Karpas-422 (cell line): ENCODE measurements around the gene TCP11L2. TPM values are rescaled to one million over a fixed set of nuclear protein-coding genes. Genes with fewer than 3 reads are reported as not detected.

Source experiments
- DNase-seq: peaks from one replicate; pipeline ENCODE4 v3.0.0-alpha.2; 2015
- H2AFZ ChIP-seq: fragments of 200-600 bp; sonication (generic); 2 replicates; pipeline ENCODE4 v1.6.1; 2014; ENCODE audit warnings: antibody characterized with exemption, low read length, mixed read lengths
- H3K27ac ChIP-seq: fragments of 200-600 bp; sonication (generic); 2 replicates; pipeline ENCODE4 v1.5.1; 2014; ENCODE audit warnings: mild to moderate bottlenecking, low read length, moderate library complexity
- H3K27me3 ChIP-seq: fragments of 200-600 bp; sonication (generic); 2 replicates; pipeline ENCODE4 v1.6.1; 2014; ENCODE audit warnings: low read length, mixed read lengths
- H3K36me3 ChIP-seq: fragments of 200-600 bp; sonication (generic); 2 replicates; pipeline ENCODE4 v1.6.1; 2014; ENCODE audit warnings: low read length, mixed read lengths; ENCODE audit not compliant: insufficient read depth
- H3K4me1 ChIP-seq: fragments of 200-600 bp; sonication (generic); 2 replicates; pipeline ENCODE4 v1.6.1; 2014; ENCODE audit warnings: mild to moderate bottlenecking, low read length, mixed read lengths
- H3K4me2 ChIP-seq: fragments of 200-600 bp; sonication (generic); 2 replicates; pipeline ENCODE4 v1.6.1; 2014; ENCODE audit warnings: low read length, low read depth, mild to moderate bottlenecking; ENCODE audit not compliant: poor library complexity, severe bottlenecking
- H3K4me3 ChIP-seq: fragments of 200-600 bp; sonication (generic); 2 replicates; pipeline ENCODE4 v1.5.1; 2014; ENCODE audit warnings: mild to moderate bottlenecking, antibody characterized with exemption, low read length, mixed read lengths
- H3K79me2 ChIP-seq: fragments of 200-600 bp; sonication (generic); 2 replicates; pipeline ENCODE4 v1.6.1; 2014; ENCODE audit warnings: mild to moderate bottlenecking, low read length, mixed read lengths
- H3K9ac ChIP-seq: fragments of 200-600 bp; sonication (generic); 2 replicates; pipeline ENCODE4 v1.6.0; 2014; ENCODE audit warnings: low read length
- H3K9me2 ChIP-seq: fragments of 200-600 bp; sonication (generic), shearing (Covaris generic); replicated peaks from 2 replicates; pipeline ENCODE4 v1.6.0; 2014; ENCODE audit warnings: mild to moderate bottlenecking, low read length, moderate library complexity; ENCODE audit not compliant: insufficient read depth
- H3K9me3 ChIP-seq: fragments of 300-700, 200-600 bp; sonication (generic); 2 replicates; pipeline ENCODE4 v1.6.1; 2014; ENCODE audit warnings: low read length, mixed read lengths
- H4K20me1 ChIP-seq: fragments of 200-600 bp; sonication (generic); 2 replicates; pipeline ENCODE4 v1.6.1; 2014; ENCODE audit warnings: mild to moderate bottlenecking, antibody characterized with exemption, low read length, low read depth; ENCODE audit not compliant: insufficient read depth
- total RNA-seq: library from RNA; depleted of rRNA; stranded (reverse); fragments of >200 nt; shearing (Covaris generic); gene quantifications from 2 replicates; pipeline ENCODE4 v1.2.3, GENCODE V29; 2014; ENCODE audit warnings: low replicate concordance

Gene TCP11L2
- total RNA-seq, 1 experiment from 2014 or later: 55.9 TPM

DNA sequence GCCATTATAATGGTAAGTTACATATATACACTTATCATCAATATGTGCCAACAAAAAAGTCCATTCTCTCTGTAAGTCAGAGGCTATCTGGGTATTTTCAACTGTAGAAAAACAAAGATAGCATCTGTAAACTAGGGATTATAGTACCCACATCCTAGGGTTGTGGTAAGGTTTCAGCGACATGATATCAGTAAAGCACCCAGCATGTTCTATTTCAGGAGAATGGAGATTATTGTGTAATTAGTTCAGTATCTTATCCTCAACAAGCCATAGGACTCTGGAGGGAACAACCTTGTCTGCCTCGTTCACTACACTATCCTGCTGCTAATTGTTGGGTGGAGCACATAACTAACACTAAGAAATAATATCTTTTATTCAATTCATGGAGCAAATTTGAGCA, 35.0 kb upstream of the TCP11L2 start:
- Histone ChIP-seq H3K27ac (no peak overlapping the region), H3K4me1 (no peaks in the 10 kb centered on the region), H3K9me3 (no peaks in the 10 kb centered on the region), H3K79me2 (no peaks in the 10 kb centered on the region), H3K36me3 (no peaks in the 10 kb centered on the region), H3K9ac (no peak overlapping the region), H3K27me3 (no peaks in the 10 kb centered on the region), H4K20me1 (no peaks in the 10 kb centered on the region), H3K9me2 (no peaks in the 10 kb centered on the region), H3K4me2 (no peak overlapping the region), H3K4me3 (no peak overlapping the region), H2AFZ (no peak overlapping the region)
- DNase-seq: no peak

DNA sequence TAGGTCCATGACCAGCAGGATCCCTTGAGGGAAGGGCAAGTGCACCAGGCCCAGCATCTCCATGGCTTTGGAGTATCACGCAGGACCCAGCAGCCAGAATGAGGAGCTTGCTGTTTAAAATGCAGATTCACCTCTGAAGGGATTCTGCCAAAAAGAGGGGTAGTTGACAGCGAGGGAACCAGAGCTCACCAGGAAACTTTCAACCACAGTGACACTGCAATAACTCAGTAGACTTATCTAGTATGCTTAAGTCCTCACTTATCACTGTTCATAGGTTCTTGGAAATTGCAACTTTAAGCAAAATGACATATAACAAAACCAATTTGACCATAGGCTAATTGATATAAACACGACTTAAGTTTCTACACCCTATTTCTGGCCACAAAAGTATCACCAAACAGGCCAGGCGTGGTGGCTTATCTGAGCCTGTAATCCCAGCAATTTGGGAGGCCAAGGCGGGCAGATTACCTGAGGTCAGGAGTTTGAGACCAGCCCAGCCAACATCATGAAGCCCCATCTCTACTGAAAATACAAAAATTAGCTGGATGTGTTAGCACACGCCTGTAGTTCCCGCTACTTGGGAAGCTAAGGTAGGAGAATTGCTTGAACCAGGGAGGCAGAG, 33.3 kb upstream of the TCP11L2 start:
- H4K20me1 ChIP-seq: no peaks in the 10 kb centered on the region
- DNase-seq: no peak
- no peak overlapping the region for H2AFZ ChIP-seq
- no peaks in the 10 kb centered on the region for H3K9me2 ChIP-seq
- no peak overlapping the region for H3K9ac ChIP-seq
- H3K4me3 ChIP-seq: no peak overlapping the region
- H3K4me2 ChIP-seq: no peak overlapping the region
- no peaks in the 10 kb centered on the region for H3K4me1 ChIP-seq
- H3K79me2 ChIP-seq: no peaks in the 10 kb centered on the region
- no peaks in the 10 kb centered on the region for H3K36me3 ChIP-seq
- no peaks in the 10 kb centered on the region for H3K9me3 ChIP-seq
- H3K27ac ChIP-seq: no peak overlapping the region
- H3K27me3 ChIP-seq: no peaks in the 10 kb centered on the region

DNA sequence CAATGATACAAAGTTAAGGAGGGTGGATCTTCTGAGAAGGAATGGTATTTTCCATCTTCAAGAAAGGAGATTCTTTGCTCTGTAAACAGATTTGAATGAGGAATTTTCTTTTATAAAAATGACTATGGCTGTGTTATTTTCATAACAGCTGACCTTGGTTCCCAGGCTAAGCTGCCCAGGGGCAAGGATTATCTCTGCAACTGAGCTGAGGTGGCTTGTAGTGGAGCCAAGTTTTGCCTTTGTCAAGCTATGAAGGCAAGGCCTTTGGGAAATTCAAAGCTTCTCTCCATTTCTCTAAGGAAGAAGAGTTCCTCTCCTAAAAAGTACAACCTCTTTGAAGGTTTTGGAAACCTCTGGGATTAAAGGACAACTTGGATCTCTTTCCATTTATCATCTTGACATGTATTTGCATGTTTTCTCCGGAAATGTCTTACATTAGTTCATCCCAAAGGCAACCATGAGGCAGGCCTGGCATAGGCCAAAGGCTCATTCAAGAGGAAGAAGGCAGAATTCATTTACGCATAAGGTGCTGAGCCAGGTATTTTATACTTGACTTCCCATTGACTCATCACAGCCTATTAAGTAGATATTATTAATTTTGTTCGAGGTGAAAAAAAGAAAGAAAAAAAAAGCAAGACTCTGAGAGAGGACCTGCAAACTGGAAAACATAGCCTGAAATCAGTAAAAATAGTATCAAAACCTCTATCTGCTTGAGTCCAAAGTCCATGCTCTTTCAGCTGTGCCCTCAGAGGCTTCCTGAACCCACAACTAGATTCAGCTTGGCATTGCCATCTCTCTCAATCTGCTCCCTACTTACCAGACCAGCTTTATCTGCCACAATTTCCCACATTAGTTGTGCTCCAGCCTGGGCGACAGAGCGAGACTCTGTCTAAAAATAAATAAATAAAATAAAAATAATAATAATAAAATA, 30.7 kb upstream of the TCP11L2 start:
- DNase-seq: no peak
- no peaks in the 10 kb centered on the region for H3K4me1 ChIP-seq

DNA sequence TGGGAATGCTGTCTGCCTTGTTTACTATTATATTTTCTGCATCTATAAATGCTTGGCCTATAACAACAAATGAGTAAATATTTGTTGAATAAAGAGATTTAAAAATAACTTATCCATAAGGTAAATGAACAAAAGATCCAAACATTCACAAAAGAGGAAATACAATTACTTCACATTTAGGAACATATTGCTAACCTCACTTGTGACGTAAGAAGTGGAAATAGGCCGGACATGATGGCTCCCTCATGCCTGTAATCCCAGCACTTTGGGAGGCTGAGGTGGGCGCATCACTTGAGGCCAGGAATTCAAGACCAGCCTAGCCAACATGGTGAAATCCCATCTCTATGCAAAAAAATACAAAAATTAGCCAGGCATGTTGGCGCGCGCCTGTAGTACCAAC, 29.0 kb upstream of the TCP11L2 start:
- DNase-seq: no peak
- Histone ChIP-seq H3K4me2 (no peak overlapping the region), H2AFZ (no peak overlapping the region), H3K9me2 (no peaks in the 10 kb centered on the region), H3K4me3 (no peak overlapping the region), H3K36me3 (no peaks in the 10 kb centered on the region), H3K27me3 (no peaks in the 10 kb centered on the region), H3K4me1 (no peaks in the 10 kb centered on the region), H3K79me2 (no peaks in the 10 kb centered on the region), H4K20me1 (no peaks in the 10 kb centered on the region), H3K27ac (no peak overlapping the region), H3K9me3 (no peaks in the 10 kb centered on the region), H3K9ac (no peak overlapping the region)

More for the DNA sequence above, 30.7 kb upstream of the TCP11L2 start:
- H3K4me3 ChIP-seq: no peak overlapping the region
- no peaks in the 10 kb centered on the region for H3K9me3 ChIP-seq
- no peak overlapping the region for H3K4me2 ChIP-seq
- no peaks in the 10 kb centered on the region for H4K20me1 ChIP-seq
- H3K9me2 ChIP-seq: no peaks in the 10 kb centered on the region
- H2AFZ ChIP-seq: no peak overlapping the region
- no peak overlapping the region for H3K27ac ChIP-seq
- no peak overlapping the region for H3K9ac ChIP-seq
- no peaks in the 10 kb centered on the region for H3K79me2 ChIP-seq
- H3K36me3 ChIP-seq: no peaks in the 10 kb centered on the region
- no peaks in the 10 kb centered on the region for H3K27me3 ChIP-seq

DNA sequence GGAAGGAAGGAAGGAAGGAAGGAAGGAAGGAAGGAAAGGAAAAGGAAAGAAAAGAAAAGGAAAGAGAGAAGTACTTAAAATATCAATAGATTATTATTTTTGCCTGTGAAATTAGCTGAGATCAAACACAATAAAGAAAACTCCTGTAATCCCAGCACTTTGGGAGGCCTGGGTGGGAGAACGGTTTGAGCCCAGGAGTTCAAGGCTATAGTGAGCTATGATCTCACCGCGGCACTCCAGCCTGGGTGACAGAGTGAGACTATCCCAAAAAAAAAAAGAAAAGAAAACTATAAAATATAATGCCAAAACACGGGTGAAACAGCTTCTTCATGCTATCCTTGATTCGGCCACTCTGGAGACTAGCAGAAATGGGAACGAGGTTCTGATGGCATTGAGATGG, 28.5 kb upstream of the TCP11L2 start:
- no peak for DNase-seq
- Histone ChIP-seq H3K4me1 (no peaks in the 10 kb centered on the region), H3K4me2 (no peak overlapping the region), H3K79me2 (no peaks in the 10 kb centered on the region), H3K27ac (no peak overlapping the region), H3K9me2 (no peaks in the 10 kb centered on the region), H3K27me3 (no peaks in the 10 kb centered on the region), H3K9ac (no peak overlapping the region), H2AFZ (no peak overlapping the region), H4K20me1 (no peaks in the 10 kb centered on the region), H3K4me3 (no peak overlapping the region), H3K36me3 (no peaks in the 10 kb centered on the region), H3K9me3 (no peaks in the 10 kb centered on the region)

DNA sequence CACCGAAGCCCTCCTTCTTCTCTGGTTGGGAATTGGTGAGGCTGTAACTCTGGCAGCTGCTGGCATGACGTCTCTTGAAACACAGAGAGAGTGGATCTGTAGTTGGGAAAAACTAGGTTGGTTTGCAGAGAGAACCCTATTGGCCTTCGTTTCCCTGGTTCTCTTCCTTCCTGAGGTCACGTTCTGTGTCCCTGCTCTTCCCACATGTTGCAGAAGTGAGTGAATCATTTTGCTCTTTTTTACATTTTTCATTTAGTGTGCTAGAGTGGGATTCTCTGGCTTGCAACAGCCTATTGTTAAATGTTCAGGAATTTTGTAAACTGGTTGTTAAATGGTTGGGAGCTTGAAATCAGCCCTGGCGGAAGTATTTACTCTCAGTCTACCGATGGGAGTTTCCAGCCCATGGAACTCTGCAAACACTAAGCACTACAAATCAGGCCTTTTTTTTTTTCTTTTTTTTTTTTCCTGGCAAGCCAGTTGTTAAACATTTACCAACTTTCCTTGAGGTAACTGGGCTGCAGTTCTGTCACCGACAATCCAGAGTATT, 27.9 kb upstream of the TCP11L2 start:
- no peak overlapping the region for H3K9ac ChIP-seq
- H4K20me1 ChIP-seq: no peaks in the 10 kb centered on the region
- no peaks in the 10 kb centered on the region for H3K36me3 ChIP-seq
- no peaks in the 10 kb centered on the region for H3K9me3 ChIP-seq
- no peak overlapping the region for H3K27ac ChIP-seq
- H3K4me3 ChIP-seq: no peak overlapping the region
- no peak overlapping the region for H3K4me2 ChIP-seq
- H3K27me3 ChIP-seq: no peaks in the 10 kb centered on the region
- no peaks in the 10 kb centered on the region for H3K9me2 ChIP-seq
- no peaks in the 10 kb centered on the region for H3K4me1 ChIP-seq
- DNase-seq: no peak
- H3K79me2 ChIP-seq: no peaks in the 10 kb centered on the region
- no peak overlapping the region for H2AFZ ChIP-seq

DNA sequence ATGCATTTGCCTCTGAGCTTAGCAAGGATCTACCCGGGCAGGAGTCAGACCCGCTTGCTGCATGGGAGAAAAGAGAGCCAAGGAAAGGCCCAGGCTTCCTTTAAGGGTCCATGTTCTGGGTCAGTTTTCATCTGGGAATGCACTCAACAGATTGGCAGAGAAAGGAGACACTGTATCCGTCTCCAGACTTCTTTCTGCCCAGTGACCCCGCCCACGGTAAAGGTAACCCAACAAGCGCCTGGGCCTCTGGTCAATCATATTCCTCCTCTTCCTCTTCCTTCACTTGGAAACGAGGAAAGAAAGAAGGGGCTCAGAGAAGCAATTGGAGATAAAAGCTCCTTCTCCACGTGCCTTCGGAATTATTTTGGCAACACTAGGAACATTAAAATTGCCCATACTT, 27.1 kb upstream of the TCP11L2 start:
- H2AFZ ChIP-seq: no peak overlapping the region
- H3K9me3 ChIP-seq: no peaks in the 10 kb centered on the region
- no peaks in the 10 kb centered on the region for H4K20me1 ChIP-seq
- H3K4me2 ChIP-seq: no peak overlapping the region
- no peaks in the 10 kb centered on the region for H3K4me1 ChIP-seq
- no peak overlapping the region for H3K4me3 ChIP-seq
- no peaks in the 10 kb centered on the region for H3K9me2 ChIP-seq
- no peak overlapping the region for H3K9ac ChIP-seq
- H3K79me2 ChIP-seq: no peaks in the 10 kb centered on the region
- no peak for DNase-seq
- no peaks in the 10 kb centered on the region for H3K27me3 ChIP-seq
- H3K36me3 ChIP-seq: no peaks in the 10 kb centered on the region
- H3K27ac ChIP-seq: no peak overlapping the region

DNA sequence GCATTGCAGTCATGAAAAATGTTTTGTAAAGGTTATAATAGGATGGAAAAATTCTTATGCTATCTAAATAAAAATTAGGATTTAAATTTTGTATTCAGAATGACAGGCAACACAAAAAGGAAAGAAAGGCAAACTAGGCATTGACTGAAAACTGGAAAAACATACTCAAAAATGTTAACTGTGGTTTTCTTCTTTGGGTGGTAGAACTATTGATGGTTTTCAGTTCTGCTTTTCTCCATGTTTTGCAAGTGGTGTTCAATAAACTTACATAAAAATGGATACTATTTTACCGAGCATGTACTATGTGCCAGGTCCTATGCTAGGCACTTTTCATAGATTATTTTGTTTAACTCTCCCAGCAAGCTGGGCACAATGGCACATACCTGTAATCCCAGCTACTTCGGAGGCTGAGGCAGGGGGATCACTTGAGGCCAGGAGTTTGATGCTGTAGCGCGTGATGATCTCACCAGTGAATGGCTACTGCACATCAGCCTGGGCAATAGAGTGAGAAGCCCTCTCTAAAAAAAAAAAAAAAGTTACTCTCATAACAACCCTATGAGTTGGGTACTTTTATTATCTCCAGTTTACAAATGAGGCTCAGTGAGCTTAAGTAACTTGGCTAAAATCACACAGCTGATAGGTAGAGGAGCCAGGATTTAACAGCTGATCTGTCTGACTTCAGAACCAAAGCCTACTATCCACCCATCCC, 26.3 kb upstream of the TCP11L2 start:
- Histone ChIP-seq H3K27ac (no peak overlapping the region), H3K4me2 (no peak overlapping the region), H3K9me2 (no peaks in the 10 kb centered on the region), H3K9me3 (no peaks in the 10 kb centered on the region), H3K9ac (no peak overlapping the region), H3K4me1 (no peaks in the 10 kb centered on the region), H2AFZ (no peak overlapping the region), H3K4me3 (no peak overlapping the region), H4K20me1 (no peaks in the 10 kb centered on the region), H3K27me3 (no peaks in the 10 kb centered on the region), H3K79me2 (no peaks in the 10 kb centered on the region), H3K36me3 (no peaks in the 10 kb centered on the region)
- DNase-seq: no peak
